Measurements from ENCODE around the gene ITPR2.
"Not testable (repeated sequence)": the region's sequence is repeated elsewhere in the genome, so short reads cannot be mapped to it uniquely, and the experiment has no call there.

ITPR2 gene

GRCh38 chr12:26780656-26781055, 52.3 kb downstream of the ITPR2 start:
- peaks cover 5 to 21% (median 11%) of the 10 kb centered on the region in 5 donors for H3K9me3 ChIP-seq (ENCODE audit: control insufficient read depth in 5 of 5, low read length in 5 of 5)
- H3K27me3 ChIP-seq (ENCODE audit: control insufficient read depth in 5 of 5, insufficient read depth in 4 of 5, low read length in 5 of 5); H3K27ac ChIP-seq (ENCODE audit: low read depth, low read length); H3K4me3 ChIP-seq (ENCODE audit: low read depth in 1 of 5, low read length in 5 of 5); H3K9ac ChIP-seq (ENCODE audit: low read length in 5 of 5): not testable (repeated sequence)
- peaks cover 0 to 10% (median 2%) of the 10 kb centered on the region in 5 donors for H3K36me3 ChIP-seq (ENCODE audit: control insufficient read depth in 5 of 5, insufficient read depth in 5 of 5, low read length in 5 of 5)
- peaks cover 0 to 11% (median 0%) of the 10 kb centered on the region in 5 donors for H3K4me1 ChIP-seq (ENCODE audit: control insufficient read depth in 5 of 5, insufficient read depth in 5 of 5, low read length in 5 of 5)

GRCh38 chr12:26778173-26778775, 54.7 kb downstream of the ITPR2 start:
- not testable (repeated sequence) for H3K4me3 ChIP-seq (ENCODE audit: low read depth in 1 of 5, low read length in 5 of 5); H3K4me1 ChIP-seq (ENCODE audit: control insufficient read depth in 5 of 5, insufficient read depth in 5 of 5, low read length in 5 of 5); H3K27ac ChIP-seq (ENCODE audit: low read depth, low read length); H3K9ac ChIP-seq (ENCODE audit: low read length in 5 of 5); H3K27me3 ChIP-seq (ENCODE audit: control insufficient read depth in 5 of 5, insufficient read depth in 4 of 5, low read length in 5 of 5)
- Histone ChIP-seq H3K36me3 (ENCODE audit: control insufficient read depth in 5 of 5, insufficient read depth in 5 of 5, low read length in 5 of 5) (peaks cover 0 to 10% (median 2%) of the 10 kb centered on the region in 5 donors), H3K9me3 (ENCODE audit: control insufficient read depth in 5 of 5, low read length in 5 of 5) (peaks cover 5 to 21% (median 11%) of the 10 kb centered on the region in 5 donors)

GRCh38 chr12:26777236-26777635, 55.8 kb downstream of the ITPR2 start:
- Histone ChIP-seq H3K27me3 (ENCODE audit: control insufficient read depth in 5 of 5, insufficient read depth in 4 of 5, low read length in 5 of 5) (no peaks in the 10 kb centered on the region), H3K4me3 (ENCODE audit: low read depth in 1 of 5, low read length in 5 of 5) (no peak overlapping the region), H3K9me3 (ENCODE audit: control insufficient read depth in 5 of 5, low read length in 5 of 5) (peaks cover 5 to 21% (median 11%) of the 10 kb centered on the region in 5 donors), H3K9ac (ENCODE audit: low read length in 5 of 5) (no peak overlapping the region), H3K36me3 (ENCODE audit: control insufficient read depth in 5 of 5, insufficient read depth in 5 of 5, low read length in 5 of 5) (peaks cover 0 to 10% (median 2%) of the 10 kb centered on the region in 5 donors), H3K4me1 (ENCODE audit: control insufficient read depth in 5 of 5, insufficient read depth in 5 of 5, low read length in 5 of 5) (no peaks in the 10 kb centered on the region), H3K27ac (ENCODE audit: low read depth, low read length) (no peak overlapping the region)

- H3K27me3 ChIP-seq (ENCODE audit: control insufficient read depth in 5 of 5, insufficient read depth in 4 of 5, low read length in 5 of 5); H3K4me1 ChIP-seq (ENCODE audit: control insufficient read depth in 5 of 5, insufficient read depth in 5 of 5, low read length in 5 of 5); H3K27ac ChIP-seq (ENCODE audit: low read depth, low read length); H3K4me3 ChIP-seq (ENCODE audit: low read depth in 1 of 5, low read length in 5 of 5); H3K9ac ChIP-seq (ENCODE audit: low read length in 5 of 5): not testable (repeated sequence)
- Histone ChIP-seq H3K9me3 (ENCODE audit: control insufficient read depth in 5 of 5, low read length in 5 of 5) (peaks cover 5 to 21% (median 11%) of the 10 kb centered on the region in 5 donors), H3K36me3 (ENCODE audit: control insufficient read depth in 5 of 5, insufficient read depth in 5 of 5, low read length in 5 of 5) (peaks cover 0 to 10% (median 2%) of the 10 kb centered on the region in 5 donors)
These were observed 57.0 kb downstream of the ITPR2 start for GRCh38 chr12:26775991-26776390.

- peaks cover 0 to 7% (median 4%) of the 10 kb centered on the region in 5 donors for H3K4me1 ChIP-seq (ENCODE audit: control insufficient read depth in 5 of 5, insufficient read depth in 5 of 5, low read length in 5 of 5)
- peaks cover 0 to 6% (median 2%) of the 10 kb centered on the region in 5 donors for H3K36me3 ChIP-seq (ENCODE audit: control insufficient read depth in 5 of 5, insufficient read depth in 5 of 5, low read length in 5 of 5)
- H3K4me3 ChIP-seq (ENCODE audit: low read depth in 1 of 5, low read length in 5 of 5): no peak overlapping the region
- H3K27ac ChIP-seq (ENCODE audit: low read depth, low read length): no peak overlapping the region
- peaks cover 5 to 21% (median 11%) of the 10 kb centered on the region in 5 donors for H3K9me3 ChIP-seq (ENCODE audit: control insufficient read depth in 5 of 5, low read length in 5 of 5)
- H3K9ac ChIP-seq (ENCODE audit: low read length in 5 of 5): no peak overlapping the region
- no peaks in the 10 kb centered on the region for H3K27me3 ChIP-seq (ENCODE audit: control insufficient read depth in 5 of 5, insufficient read depth in 4 of 5, low read length in 5 of 5)
These were observed 59.5 kb downstream of the ITPR2 start for GRCh38 chr12:26773313-26774104.

GRCh38 chr12:26771861-26772260, 61.1 kb downstream of the ITPR2 start:
- H3K27ac ChIP-seq (ENCODE audit: low read depth, low read length): no peak overlapping the region
- peaks cover 0 to 7% (median 4%) of the 10 kb centered on the region in 5 donors for H3K4me1 ChIP-seq (ENCODE audit: control insufficient read depth in 5 of 5, insufficient read depth in 5 of 5, low read length in 5 of 5)
- no peak overlapping the region for H3K4me3 ChIP-seq (ENCODE audit: low read depth in 1 of 5, low read length in 5 of 5)
- peaks cover 0 to 5% (median 0%) of the 10 kb centered on the region in 5 donors for H3K9me3 ChIP-seq (ENCODE audit: control insufficient read depth in 5 of 5, low read length in 5 of 5)
- H3K36me3 ChIP-seq (ENCODE audit: control insufficient read depth in 5 of 5, insufficient read depth in 5 of 5, low read length in 5 of 5): no peaks in the 10 kb centered on the region
- no peaks in the 10 kb centered on the region for H3K27me3 ChIP-seq (ENCODE audit: control insufficient read depth in 5 of 5, insufficient read depth in 4 of 5, low read length in 5 of 5)
- no peak overlapping the region for H3K9ac ChIP-seq (ENCODE audit: low read length in 5 of 5)

GRCh38 chr12:26770239-26771070, 62.5 kb downstream of the ITPR2 start:
- peaks cover 0 to 4% (median 0%) of the 10 kb centered on the region in 5 donors for H3K36me3 ChIP-seq (ENCODE audit: control insufficient read depth in 5 of 5, insufficient read depth in 5 of 5, low read length in 5 of 5)
- peaks cover 0 to 7% (median 4%) of the 10 kb centered on the region in 5 donors for H3K4me1 ChIP-seq (ENCODE audit: control insufficient read depth in 5 of 5, insufficient read depth in 5 of 5, low read length in 5 of 5)
- H3K27ac ChIP-seq (ENCODE audit: low read depth, low read length): no peak overlapping the region
- H3K9ac ChIP-seq (ENCODE audit: low read length in 5 of 5): no peak overlapping the region
- no peaks in the 10 kb centered on the region for H3K9me3 ChIP-seq (ENCODE audit: control insufficient read depth in 5 of 5, low read length in 5 of 5)
- H3K4me3 ChIP-seq (ENCODE audit: low read depth in 1 of 5, low read length in 5 of 5): no peak overlapping the region
- H3K27me3 ChIP-seq (ENCODE audit: control insufficient read depth in 5 of 5, insufficient read depth in 4 of 5, low read length in 5 of 5): no peaks in the 10 kb centered on the region

GRCh38 chr12:26769611-26770010, 63.4 kb downstream of the ITPR2 start:
- H3K9me3 ChIP-seq (ENCODE audit: control insufficient read depth in 5 of 5, low read length in 5 of 5): no peaks in the 10 kb centered on the region
- peaks cover 0 to 4% (median 0%) of the 10 kb centered on the region in 5 donors for H3K36me3 ChIP-seq (ENCODE audit: control insufficient read depth in 5 of 5, insufficient read depth in 5 of 5, low read length in 5 of 5)
- no peak overlapping the region for H3K27ac ChIP-seq (ENCODE audit: low read depth, low read length)
- H3K4me1 ChIP-seq (ENCODE audit: control insufficient read depth in 5 of 5, insufficient read depth in 5 of 5, low read length in 5 of 5): peaks cover 0 to 7% (median 4%) of the 10 kb centered on the region in 5 donors
- H3K4me3 ChIP-seq (ENCODE audit: low read depth in 1 of 5, low read length in 5 of 5): no peak overlapping the region
- no peak overlapping the region for H3K9ac ChIP-seq (ENCODE audit: low read length in 5 of 5)
- H3K27me3 ChIP-seq (ENCODE audit: control insufficient read depth in 5 of 5, insufficient read depth in 4 of 5, low read length in 5 of 5): no peaks in the 10 kb centered on the region

GRCh38 chr12:26768611-26769603, 64.1 kb downstream of the ITPR2 start:
- Histone ChIP-seq H3K9me3 (ENCODE audit: control insufficient read depth in 5 of 5, low read length in 5 of 5) (peaks cover 0 to 3% (median 0%) of the 10 kb centered on the region in 5 donors), H3K4me3 (ENCODE audit: low read depth in 1 of 5, low read length in 5 of 5) (no peak overlapping the region), H3K9ac (ENCODE audit: low read length in 5 of 5) (no peak overlapping the region), H3K27me3 (ENCODE audit: control insufficient read depth in 5 of 5, insufficient read depth in 4 of 5, low read length in 5 of 5) (no peaks in the 10 kb centered on the region), H3K27ac (ENCODE audit: low read depth, low read length) (no peak overlapping the region), H3K36me3 (ENCODE audit: control insufficient read depth in 5 of 5, insufficient read depth in 5 of 5, low read length in 5 of 5) (peaks cover 0 to 4% (median 0%) of the 10 kb centered on the region in 5 donors), H3K4me1 (ENCODE audit: control insufficient read depth in 5 of 5, insufficient read depth in 5 of 5, low read length in 5 of 5) (peaks cover 0 to 7% (median 4%) of the 10 kb centered on the region in 5 donors)

Data from subcutaneous abdominal adipose tissue (tissue), 5 donors.